Mesothelial cell of epicardium (in vitro differentiated cells): ENCODE results near the gene PPP1R7. TPM values are rescaled to one million over a fixed set of nuclear protein-coding genes. Genes with fewer than 3 reads are reported as not detected.

Experiments
- DNase-seq, 2 experiments: peaks; one replicate each; pipeline ENCODE4 v3.0.0; 2021; ENCODE audit warnings: low spot score in 2 of 2; ENCODE audit not compliant: unreplicated experiment in 2 of 2
- H3K27ac Mint-ChIP-seq: 2 replicates; pipeline ENCODE4 v1.8.0; 2021; ENCODE audit warnings: mixed read lengths
- H3K27me3 Mint-ChIP-seq: 2 replicates; pipeline ENCODE4 v1.8.0; 2021; ENCODE audit warnings: low read depth, mixed read lengths
- H3K36me3 Mint-ChIP-seq: 2 replicates; pipeline ENCODE4 v1.8.0; 2021; ENCODE audit warnings: mixed read lengths
- H3K4me1 Mint-ChIP-seq: 2 replicates; pipeline ENCODE4 v1.8.0; 2021; ENCODE audit warnings: mixed read lengths
- H3K4me3 Mint-ChIP-seq: 2 replicates; pipeline ENCODE4 v1.8.0; 2021; ENCODE audit warnings: mild to moderate bottlenecking, moderate library complexity, mixed read lengths
- H3K9me3 Mint-ChIP-seq: 2 replicates; pipeline ENCODE4 v1.8.0; 2021; ENCODE audit warnings: mixed read lengths
- CTCF ChIP-seq: fragments of 200-600 bp; sonication (generic); IDR thresholded peaks from one replicate; pipeline ENCODE4 v1.5.0; 2021; ENCODE audit warnings: antibody characterized with exemption; ENCODE audit not compliant: unreplicated experiment
- total RNA-seq: library from RNA; stranded (reverse); gene quantifications from 3 replicates; pipeline ENCODE4 v1.2.1, GENCODE V29; 2021

PPP1R7 gene
- total RNA-seq, 1 donor from 2014 or later = 37.3 TPM

GRCh38 chr2:241137276-241138190 is 12.7 kb upstream of the PPP1R7 start:
- DNase-seq = no peak
- no peak for TF ChIP-seq CTCF
- Mint-ChIP-seq H3K27ac (no peak overlapping the region), H3K9me3 (no peaks in the 10 kb centered on the region), H3K4me1 (no peaks in the 10 kb centered on the region), H3K36me3 (peaks cover 8% of the 10 kb centered on the region), H3K27me3 (no peaks in the 10 kb centered on the region), H3K4me3 (no peak overlapping the region)

- DNase-seq = no peak
- TF ChIP-seq CTCF = no peak
- H3K36me3 Mint-ChIP-seq = peaks cover 4% of the 10 kb centered on the region
Measured at GRCh38 chr2:241138471-241138870, 11.8 kb upstream of the PPP1R7 start.

GRCh38 chr2:241139531-241140444 is 10.5 kb upstream of the PPP1R7 start:
- no peaks in the 10 kb centered on the region for H3K27me3 Mint-ChIP-seq
- peaks cover 4% of the 10 kb centered on the region for H3K36me3 Mint-ChIP-seq
- no peaks in the 10 kb centered on the region for H3K4me1 Mint-ChIP-seq
- no peaks in the 10 kb centered on the region for H3K9me3 Mint-ChIP-seq
- no peak overlapping the region for H3K4me3 Mint-ChIP-seq
- no peak overlapping the region for H3K27ac Mint-ChIP-seq
- TF ChIP-seq CTCF = no peak
- DNase-seq = no peak

More at GRCh38 chr2:241138471-241138870, 11.8 kb upstream of the PPP1R7 start:
- no peak overlapping the region for H3K27ac Mint-ChIP-seq
- no peaks in the 10 kb centered on the region for H3K4me1 Mint-ChIP-seq
- H3K4me3 Mint-ChIP-seq = no peak overlapping the region
- no peaks in the 10 kb centered on the region for H3K9me3 Mint-ChIP-seq
- no peaks in the 10 kb centered on the region for H3K27me3 Mint-ChIP-seq

GRCh38 chr2:241140445-241140840 is 9.8 kb upstream of the PPP1R7 start:
- Mint-ChIP-seq H3K27me3 (no peaks in the 10 kb centered on the region), H3K4me1 (no peaks in the 10 kb centered on the region), H3K36me3 (peaks cover 4% of the 10 kb centered on the region), H3K4me3 (no peak overlapping the region), H3K9me3 (no peaks in the 10 kb centered on the region), H3K27ac (no peak overlapping the region)
- no peak for DNase-seq
- TF ChIP-seq CTCF = no peak

GRCh38 chr2:241141214-241141770 is 9.0 kb upstream of the PPP1R7 start:
- Mint-ChIP-seq H3K4me3 (no peak overlapping the region), H3K4me1 (no peaks in the 10 kb centered on the region), H3K36me3 (peaks cover 4% of the 10 kb centered on the region), H3K9me3 (no peaks in the 10 kb centered on the region), H3K27me3 (no peaks in the 10 kb centered on the region), H3K27ac (no peak overlapping the region)
- no peak for TF ChIP-seq CTCF
- no peak for DNase-seq
